ENCODE data around the gene UBQLNL. TPM values are rescaled to one million over a fixed set of nuclear protein-coding genes. Genes with fewer than 3 reads are reported as not detected.

The UBQLNL gene
- total and polyA plus RNA-seq, 8 donors = 0.12 to 0.92 (median 0.55) TPM; not detected in 4

DNA sequence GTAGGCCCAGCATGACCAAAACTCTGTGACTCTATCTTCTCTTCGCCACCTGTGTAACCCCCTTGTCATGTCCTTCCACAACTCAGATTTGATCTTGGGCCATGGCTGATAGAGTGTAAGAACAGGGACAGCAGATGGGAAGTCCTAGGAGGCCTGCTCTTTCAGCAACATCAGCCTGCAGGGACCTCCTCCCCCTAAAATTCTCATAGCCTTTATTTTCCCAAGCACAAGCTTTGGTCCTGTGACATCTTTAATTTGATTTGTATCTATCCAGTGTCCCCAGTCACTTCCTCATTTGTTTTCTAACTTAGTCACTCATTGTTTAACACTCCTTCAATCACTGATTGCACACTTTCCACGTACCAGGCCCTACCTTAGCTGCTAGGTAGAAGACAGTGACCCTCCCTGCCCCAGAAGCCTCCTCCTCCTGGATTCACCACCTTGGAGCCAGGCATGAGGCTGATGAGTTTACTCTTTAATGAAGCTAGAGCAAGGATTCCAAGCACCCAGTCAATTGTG is 12.0 kb downstream of the UBQLNL start:
- Histone ChIP-seq H3K36me3 (no peaks in the 10 kb centered on the region), H3K9me3 (no peaks in the 10 kb centered on the region), H3K27me3 (no peaks in the 10 kb centered on the region), H3K27ac (no peak overlapping the region), H3K4me3 (no peak overlapping the region), H3K4me1 (no peaks in the 10 kb centered on the region)
- intact Hi-C loops (cut with DNase I; ENCODE audit: low total_unique reads) = no loop called here
- 61 to 75% (median 65%) methylated on average over 2 of the region's 2 CpGs for WGBS, 5 donors
- DNase-seq = no peak
- TF ChIP-seq EP300 (IDR thresholded peaks at IDR 0.05) (no peak), POLR2A (IDR thresholded peaks at IDR 0.05) (no peak), POLR2AphosphoS5 (IDR thresholded peaks at IDR 0.05) (no peak)
- TF ChIP-seq, protein P1, sequence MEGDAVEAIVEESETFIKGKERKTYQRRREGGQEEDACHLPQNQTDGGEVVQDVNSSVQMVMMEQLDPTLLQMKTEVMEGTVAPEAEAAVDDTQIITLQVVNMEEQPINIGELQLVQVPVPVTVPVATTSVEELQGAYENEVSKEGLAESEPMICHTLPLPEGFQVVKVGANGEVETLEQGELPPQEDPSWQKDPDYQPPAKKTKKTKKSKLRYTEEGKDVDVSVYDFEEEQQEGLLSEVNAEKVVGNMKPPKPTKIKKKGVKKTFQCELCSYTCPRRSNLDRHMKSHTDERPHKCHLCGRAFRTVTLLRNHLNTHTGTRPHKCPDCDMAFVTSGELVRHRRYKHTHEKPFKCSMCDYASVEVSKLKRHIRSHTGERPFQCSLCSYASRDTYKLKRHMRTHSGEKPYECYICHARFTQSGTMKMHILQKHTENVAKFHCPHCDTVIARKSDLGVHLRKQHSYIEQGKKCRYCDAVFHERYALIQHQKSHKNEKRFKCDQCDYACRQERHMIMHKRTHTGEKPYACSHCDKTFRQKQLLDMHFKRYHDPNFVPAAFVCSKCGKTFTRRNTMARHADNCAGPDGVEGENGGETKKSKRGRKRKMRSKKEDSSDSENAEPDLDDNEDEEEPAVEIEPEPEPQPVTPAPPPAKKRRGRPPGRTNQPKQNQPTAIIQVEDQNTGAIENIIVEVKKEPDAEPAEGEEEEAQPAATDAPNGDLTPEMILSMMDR (IDR thresholded peaks at IDR 0.05) = no peak

DNA sequence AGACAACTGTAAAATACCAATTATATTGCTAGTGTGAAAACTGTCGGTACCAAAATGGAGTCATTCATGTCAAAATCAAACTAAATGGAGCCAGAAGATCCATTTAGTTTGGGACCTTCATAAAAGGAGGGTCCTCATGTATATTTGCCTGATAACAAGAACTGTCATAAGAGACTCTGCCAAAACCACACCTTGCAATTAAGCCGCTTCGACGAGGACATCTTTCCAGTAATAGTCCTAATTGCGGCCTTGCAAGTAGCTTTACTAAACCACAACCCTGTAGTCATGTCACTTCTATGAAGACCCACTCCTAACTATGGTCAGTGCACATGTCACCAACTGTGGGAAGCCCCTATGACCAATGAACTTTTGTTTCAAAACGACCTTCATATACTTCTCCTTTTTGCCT is 16.1 kb downstream of the UBQLNL start:
- H3K27ac ChIP-seq = no peak overlapping the region
- H3K36me3 ChIP-seq = no peaks in the 10 kb centered on the region
- no peak for TF ChIP-seq POLR2AphosphoS5 (IDR thresholded peaks at IDR 0.05)
- no peak for TF ChIP-seq POLR2A (IDR thresholded peaks at IDR 0.05)
- TF ChIP-seq, protein P1 (IDR thresholded peaks at IDR 0.05) = no peak
- TF ChIP-seq EP300 (IDR thresholded peaks at IDR 0.05) = no peak
- H3K9me3 ChIP-seq = no peaks in the 10 kb centered on the region
- H3K4me1 ChIP-seq = no peaks in the 10 kb centered on the region
- H3K4me3 ChIP-seq = no peak overlapping the region
- intact Hi-C loops (cut with DNase I; ENCODE audit: low total_unique reads) = no loop called here
- H3K27me3 ChIP-seq = no peaks in the 10 kb centered on the region
- DNase-seq = no peak
- 75 to 86% (median 84%) methylated on average over 6 of the region's 6 CpGs for WGBS, 5 donors

DNA sequence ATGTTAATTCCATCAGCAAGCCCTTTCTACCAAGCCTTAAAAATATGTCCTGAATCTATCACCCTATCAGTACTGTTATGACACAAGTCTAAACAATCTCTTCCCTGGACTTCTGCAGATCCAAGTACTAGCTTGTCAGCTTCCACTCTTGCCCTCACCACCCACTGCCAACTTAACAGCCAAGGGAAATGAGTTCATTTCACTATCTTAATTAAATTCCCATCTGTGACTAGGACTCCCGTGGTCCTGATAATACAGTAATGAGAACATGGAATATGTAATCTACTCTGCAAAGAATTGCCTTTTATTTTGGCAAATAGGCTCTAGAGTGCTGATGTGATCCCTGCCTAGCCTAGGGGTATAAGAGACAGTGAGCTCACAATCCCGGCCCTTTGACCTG is 16.8 kb downstream of the UBQLNL start:
- no peak overlapping the region for H3K4me3 ChIP-seq
- H3K27ac ChIP-seq = no peak overlapping the region
- no peaks in the 10 kb centered on the region for H3K27me3 ChIP-seq
- 52 to 61% (median 55%) methylated on average over 2 of the region's 2 CpGs for WGBS, 5 donors
- H3K4me1 ChIP-seq = no peaks in the 10 kb centered on the region
- TF ChIP-seq, protein P1 (IDR thresholded peaks at IDR 0.05) = no peak
- TF ChIP-seq POLR2AphosphoS5 (IDR thresholded peaks at IDR 0.05) = no peak
- TF ChIP-seq POLR2A (IDR thresholded peaks at IDR 0.05) = no peak
- TF ChIP-seq EP300 (IDR thresholded peaks at IDR 0.05) = no peak
- H3K9me3 ChIP-seq = no peaks in the 10 kb centered on the region
- no peaks in the 10 kb centered on the region for H3K36me3 ChIP-seq
- DNase-seq = no peak
- intact Hi-C loops (cut with DNase I; ENCODE audit: low total_unique reads) = no loop called here

DNA sequence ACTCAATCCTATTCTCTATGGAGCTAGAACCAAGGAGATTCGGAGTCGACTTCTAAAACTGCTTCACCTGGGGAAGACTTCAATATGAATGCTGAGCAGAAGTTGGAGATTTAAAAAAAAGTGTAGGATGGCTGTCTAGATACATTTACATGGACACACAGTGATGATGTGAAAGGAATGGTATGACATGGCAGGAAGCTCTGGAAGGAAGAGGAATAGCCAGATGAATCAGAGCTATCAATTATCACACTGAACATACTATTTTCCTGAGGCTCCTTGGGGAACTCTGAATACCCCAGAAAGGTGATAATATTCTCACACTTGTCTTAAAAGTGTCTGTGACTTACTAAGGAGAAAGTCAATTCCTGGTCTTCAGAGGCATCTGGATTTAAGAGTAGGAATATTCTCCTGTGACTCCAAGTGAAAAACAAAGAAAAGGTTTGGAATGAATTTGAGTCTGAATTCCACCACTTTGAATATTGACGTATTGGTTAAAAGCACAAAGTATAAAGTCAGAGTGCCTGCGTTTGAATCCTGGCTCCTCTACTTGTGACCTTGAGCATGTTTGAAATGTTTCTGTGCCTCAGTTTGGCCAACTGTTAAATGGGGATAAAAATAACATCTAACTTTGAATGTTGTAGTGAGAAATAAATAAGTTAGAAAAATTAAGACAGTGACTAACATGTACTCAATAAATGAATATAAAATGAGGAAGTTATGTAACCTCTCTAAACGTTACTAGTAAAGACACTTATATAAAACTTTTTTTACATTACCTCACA is 26.7 kb downstream of the UBQLNL start:
- no peaks in the 10 kb centered on the region for H3K27me3 ChIP-seq
- DNase-seq = no peak
- no peaks in the 10 kb centered on the region for H3K4me1 ChIP-seq
- no peak overlapping the region for H3K4me3 ChIP-seq
- H3K27ac ChIP-seq = no peak overlapping the region
- H3K9me3 ChIP-seq = no peaks in the 10 kb centered on the region
- no peaks in the 10 kb centered on the region for H3K36me3 ChIP-seq
- WGBS, 5 donors = 47 to 54% (median 52%) methylated on average over 5 of the region's 5 CpGs
- TF ChIP-seq, protein P1 (IDR thresholded peaks at IDR 0.05) = no peak
- intact Hi-C loops (cut with DNase I; ENCODE audit: low total_unique reads) = loop anchor here (5.0 kb wide), 1 partner anchor 318 kb away; the partner anchor contains the start of gene OR52N2
